Measurements from ENCODE around the gene PTPRD.

PTPRD gene

GRCh38 chr9:8799615-8800014 lies 1813.2 kb downstream of the PTPRD start:
- DNase-seq = no peak

GRCh38 chr9:8799206-8799605 lies 1813.6 kb downstream of the PTPRD start:
- no peak for DNase-seq

GRCh38 chr9:8784838-8785237 lies 1828.0 kb downstream of the PTPRD start:
- no peak for DNase-seq

- DNase-seq = no peak
These were observed 1828.9 kb downstream of the PTPRD start for GRCh38 chr9:8783941-8784340.

GRCh38 chr9:8782237-8782636 lies 1830.6 kb downstream of the PTPRD start:
- DNase-seq = no peak

GRCh38 chr9:8781458-8781857 lies 1831.3 kb downstream of the PTPRD start:
- no peak for DNase-seq

- DNase-seq = no peak
These were observed 1832.4 kb downstream of the PTPRD start for GRCh38 chr9:8780386-8780785.

GRCh38 chr9:8779478-8779877 lies 1833.3 kb downstream of the PTPRD start:
- DNase-seq = no peak

GRCh38 chr9:8778356-8778755 lies 1834.4 kb downstream of the PTPRD start:
- no peak for DNase-seq

- DNase-seq = no peak
These were observed 1840.5 kb downstream of the PTPRD start for GRCh38 chr9:8772302-8772701.

GRCh38 chr9:8769153-8769552 lies 1843.6 kb downstream of the PTPRD start:
- DNase-seq = no peak

GRCh38 chr9:8766096-8766495 lies 1846.7 kb downstream of the PTPRD start:
- DNase-seq = no peak

- no peak for DNase-seq
These were observed 1848.8 kb downstream of the PTPRD start for GRCh38 chr9:8764051-8764450.

- DNase-seq = no peak
These were observed 1850.2 kb downstream of the PTPRD start for GRCh38 chr9:8762479-8763085.

GRCh38 chr9:8760000-8760767 lies 1852.6 kb downstream of the PTPRD start:
- no peak for DNase-seq

- no peak for DNase-seq
These were observed 1854.9 kb downstream of the PTPRD start for GRCh38 chr9:8757881-8758280.

- DNase-seq = no peak
These were observed 1858.1 kb downstream of the PTPRD start for GRCh38 chr9:8754751-8755150.

- DNase-seq = no peak
These were observed 1861.3 kb downstream of the PTPRD start for GRCh38 chr9:8751406-8751930.

- DNase-seq = no peak
These were observed 1862.2 kb downstream of the PTPRD start for GRCh38 chr9:8750639-8751051.

GRCh38 chr9:8745347-8745746 lies 1867.5 kb downstream of the PTPRD start:
- no peak for DNase-seq

- DNase-seq = no peak
These were observed 1873.9 kb downstream of the PTPRD start for GRCh38 chr9:8738945-8739344.

- no peak for DNase-seq
These were observed 1876.0 kb downstream of the PTPRD start for GRCh38 chr9:8736805-8737204.

GRCh38 chr9:8734760-8735159 lies 1878.0 kb downstream of the PTPRD start:
- DNase-seq = no peak

GRCh38 chr9:8733131-8733954 lies 1879.5 kb downstream of the PTPRD start:
- no peak for DNase-seq

Measured in NCI-H510A (cell line).